K562 (cell line): ENCODE results near the gene ABCB9. TPM values are rescaled to one million over a fixed set of nuclear protein-coding genes. Genes with fewer than 3 reads are reported as not detected.
A peak's percentile ranks its signal among the peaks of the same experiment; 100 is the strongest.

Source experiments
- ARID1B ChIP-seq: fragments of 450-650 bp; IDR thresholded peaks from 2 replicates; pipeline ENCODE4 v1.6.1; 2016; ENCODE audit warnings: antibody characterized with exemption, mild to moderate bottlenecking, inconsistent platforms
- CSDE1 ChIP-seq, 2 experiments: fragments of 450-650 bp; IDR thresholded peaks; 2 replicates each; pipeline ENCODE4 v1.6.1; 2016; ENCODE audit warnings: mild to moderate bottlenecking in 1 of 2
- ERF ChIP-seq: fragments of 450-650 bp; formaldehyde crosslinking; IDR thresholded peaks from 2 replicates; pipeline ENCODE4 v1.4.0; 2020; ENCODE audit warnings: mild to moderate bottlenecking, mixed read lengths
- ESRRA ChIP-seq: fragments of 450-650 bp; IDR thresholded peaks from 2 replicates; pipeline ENCODE4 v1.6.1; 2014; ENCODE audit warnings: low read depth, mild to moderate bottlenecking, moderate library complexity, borderline replicate concordance
- HINFP ChIP-seq: fragments of 450-650 bp; conservative IDR thresholded peaks from 2 replicates; pipeline ENCODE4 v1.6.1; 2016; ENCODE audit warnings: missing genetic modification characterization, low read depth, mild to moderate bottlenecking, control low read depth, missing compliant biosample characterization
- HMGN3 ChIP-seq: IDR thresholded peaks from 2 replicates; pipeline ENCODE4 v1.6.1; 2011; ENCODE audit warnings: borderline replicate concordance, low read depth, mild to moderate bottlenecking, mixed read lengths, low read length; ENCODE audit not compliant: insufficient read length; ENCODE audit errors: extremely low read depth
- HNRNPK ChIP-seq: fragments of 200-400 bp; formaldehyde crosslinking; IDR thresholded peaks from one replicate; pipeline ENCODE4 v1.6.1; 2018; ENCODE audit warnings: mild to moderate bottlenecking, low read depth, low read length; ENCODE audit not compliant: poor library complexity, severe bottlenecking
- KHSRP ChIP-seq: fragments of 450-650 bp; IDR thresholded peaks from 2 replicates; pipeline ENCODE4 v1.6.1; 2017
- L3MBTL2 ChIP-seq: fragments of 450-650 bp; IDR thresholded peaks from 2 replicates; pipeline ENCODE4 v1.6.1; 2016; ENCODE audit warnings: mild to moderate bottlenecking, moderate library complexity
- MCM3 ChIP-seq: fragments of 450-650 bp; IDR thresholded peaks from 2 replicates; pipeline ENCODE4 v1.6.1; 2016
- MLX ChIP-seq, 2 experiments: fragments of 450-650 bp in 1 of 2; sonication (generic) in 1 of 2; formaldehyde crosslinking; conservative IDR thresholded peaks; 2 replicates each; pipeline versions ENCODE4 v1.4.0 to v1.8.1; 2020 to 2022; ENCODE audit warnings: mild to moderate bottlenecking in 1 of 2, missing genetic modification reagents in 1 of 2
- MTA2 ChIP-seq: fragments of 450-650 bp; IDR thresholded peaks from 2 replicates; pipeline ENCODE4 v1.6.1; 2016; ENCODE audit warnings: low read depth
- NFRKB ChIP-seq: fragments of 450-650 bp; IDR thresholded peaks from 2 replicates; pipeline ENCODE4 v1.6.1; 2016; ENCODE audit warnings: low read depth
- POLR2H ChIP-seq: IDR thresholded peaks from 2 replicates; pipeline ENCODE4 v1.6.1; 2016; ENCODE audit warnings: missing genetic modification characterization, low read depth, mild to moderate bottlenecking, control low read depth, missing compliant biosample characterization, moderate library complexity
- SIN3A ChIP-seq, 2 experiments: fragments of 150-350 bp in 1 of 2; IDR thresholded peaks; 2 replicates each; pipeline ENCODE4 v1.6.1; 2011 to 2016; ENCODE audit warnings: borderline replicate concordance in 2 of 2, low read depth in 2 of 2, low read length in 2 of 2, mild to moderate bottlenecking in 2 of 2, moderate library complexity in 2 of 2; ENCODE audit not compliant: control insufficient read depth in 1 of 2
- SIRT6 ChIP-seq: IDR thresholded peaks from one replicate; pipeline ENCODE4 v1.6.1; 2012; ENCODE audit warnings: low read depth, mild to moderate bottlenecking, control low read depth, inconsistent platforms, low read length, moderate library complexity
- STAT5A ChIP-seq: IDR thresholded peaks from 2 replicates; pipeline ENCODE4 v1.6.1; 2012; ENCODE audit warnings: low read length, inconsistent platforms, borderline replicate concordance
- SUPT5H ChIP-seq: fragments of 450-650 bp; IDR thresholded peaks from 2 replicates; pipeline ENCODE4 v1.6.1; 2016
- ZNF354B ChIP-seq: fragments of 250-450 bp; sonication (Bioruptor Pico); IDR thresholded peaks from 2 replicates; pipeline ENCODE4 v1.4.0; 2020
- polyA plus RNA-seq, 8 experiments: library from polyadenylated mRNA; depleted of rRNA in 4 of 8; stranded (reverse) in 5 of 8; unstranded in 3 of 8; fragments of >200 nt; fragmentation: Nextera tagmentation in 2 of 8; fragmentation: Illumina TruSeq in 1 of 8; extraction: Ambion mirVana in 2 of 8; extraction: Trizol in 1 of 8; gene quantifications; 2 replicates each; pipeline versions ENCODE4 v1.2.1 to v1.2.3, GENCODE V29; 2011 to 2014; ENCODE audit warnings: inconsistent platforms in 1 of 8, missing spikeins in 1 of 8
- total RNA-seq, 7 experiments: library from RNA; depleted of rRNA in 6 of 7; stranded (reverse); fragments of >200 nt in 6 of 7; fragmentation: Illumina TruSeq in 2 of 7; extraction: Trizol in 2 of 7; gene quantifications; 2 replicates each; pipeline versions ENCODE4 v1.2.1 to v1.2.3, GENCODE V29; 2011 to 2021; ENCODE audit warnings: low replicate concordance in 1 of 7
- TF ChIP-seq, protein P1 (sequence below): fragments of 250-450 bp; sonication (Bioruptor Pico); IDR thresholded peaks from 2 replicates; pipeline ENCODE4 v1.4.0; 2020; ENCODE audit warnings: mild to moderate bottlenecking, moderate library complexity

ABCB9 gene
- total and polyA plus RNA-seq, 9 of the 15 experiments (the other 6 are each of a cell fraction or from before 2014, with no cell fraction given) = 0.20 to 12.6 (median 6.2) TPM

- no peak for TF ChIP-seq HINFP (tag)
- 0 out of 4 replicates have a peak, but pooled peaks of 1 of the 2 experiments have one; percentile 44 for TF ChIP-seq MLX (CRISPR knock-in tag; conservative IDR thresholded peaks at IDR 0.05)
- no peak for TF ChIP-seq MCM3
- TF ChIP-seq L3MBTL2 = peak; percentile 96
- peak; percentile 82 for TF ChIP-seq ARID1B
- TF ChIP-seq NFRKB = no peak
- TF ChIP-seq ESRRA = no peak
- TF ChIP-seq ERF (CRISPR knock-in tag) = no peak
- TF ChIP-seq HMGN3 = no peak
- 0 out of 4 replicates have a peak, but pooled peaks have one; percentile 13 to 15 for TF ChIP-seq SIN3A (IDR thresholded peaks at IDR 0.05; ENCODE audit: borderline replicate concordance in 2 of 2, control insufficient read depth in 1 of 2, low read depth in 2 of 2, low read length in 2 of 2)
- TF ChIP-seq HNRNPK = no peak
- TF ChIP-seq, protein P1, sequence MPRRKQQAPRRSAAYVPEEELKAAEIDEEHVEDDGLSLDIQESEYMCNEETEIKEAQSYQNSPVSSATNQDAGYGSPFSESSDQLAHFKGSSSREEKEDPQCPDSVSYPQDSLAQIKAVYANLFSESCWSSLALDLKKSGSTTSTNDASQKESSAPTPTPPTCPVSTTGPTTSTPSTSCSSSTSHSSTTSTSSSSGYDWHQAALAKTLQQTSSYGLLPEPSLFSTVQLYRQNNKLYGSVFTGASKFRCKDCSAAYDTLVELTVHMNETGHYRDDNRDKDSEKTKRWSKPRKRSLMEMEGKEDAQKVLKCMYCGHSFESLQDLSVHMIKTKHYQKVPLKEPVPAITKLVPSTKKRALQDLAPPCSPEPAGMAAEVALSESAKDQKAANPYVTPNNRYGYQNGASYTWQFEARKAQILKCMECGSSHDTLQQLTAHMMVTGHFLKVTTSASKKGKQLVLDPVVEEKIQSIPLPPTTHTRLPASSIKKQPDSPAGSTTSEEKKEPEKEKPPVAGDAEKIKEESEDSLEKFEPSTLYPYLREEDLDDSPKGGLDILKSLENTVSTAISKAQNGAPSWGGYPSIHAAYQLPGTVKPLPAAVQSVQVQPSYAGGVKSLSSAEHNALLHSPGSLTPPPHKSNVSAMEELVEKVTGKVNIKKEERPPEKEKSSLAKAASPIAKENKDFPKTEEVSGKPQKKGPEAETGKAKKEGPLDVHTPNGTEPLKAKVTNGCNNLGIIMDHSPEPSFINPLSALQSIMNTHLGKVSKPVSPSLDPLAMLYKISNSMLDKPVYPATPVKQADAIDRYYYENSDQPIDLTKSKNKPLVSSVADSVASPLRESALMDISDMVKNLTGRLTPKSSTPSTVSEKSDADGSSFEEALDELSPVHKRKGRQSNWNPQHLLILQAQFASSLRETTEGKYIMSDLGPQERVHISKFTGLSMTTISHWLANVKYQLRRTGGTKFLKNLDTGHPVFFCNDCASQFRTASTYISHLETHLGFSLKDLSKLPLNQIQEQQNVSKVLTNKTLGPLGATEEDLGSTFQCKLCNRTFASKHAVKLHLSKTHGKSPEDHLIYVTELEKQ (CRISPR knock-in tag) = no peak
- TF ChIP-seq STAT5A = peak; percentile 55; the same call in 1 of the 2 replicates
- peak; percentile 30; the same call in 1 of the 2 replicates for TF ChIP-seq MTA2
- no peak for TF ChIP-seq ZNF354B (CRISPR knock-in tag)
- TF ChIP-seq SUPT5H = no peak
- no peak for TF ChIP-seq SIRT6
- TF ChIP-seq POLR2H = no peak
- TF ChIP-seq KHSRP = no peak
- TF ChIP-seq CSDE1 (IDR thresholded peaks at IDR 0.05) = no peak
Observed at GRCh38 chr12:122894193-122895121, 71.8 kb downstream of the ABCB9 start (continued).
